HL-60 (cell line): Measurements from ENCODE around the gene ID1.

Source experiments
- SPI1 ChIP-seq: IDR thresholded peaks from 2 replicates; pipeline ENCODE4 v1.6.1; 2012; ENCODE audit warnings: low read depth, mild to moderate bottlenecking, borderline replicate concordance
- TF ChIP-seq, protein P1 (sequence below): IDR thresholded peaks from one replicate; pipeline ENCODE4 v1.5.1; 2011; ENCODE audit warnings: low read length, control low read depth, inconsistent platforms; ENCODE audit not compliant: insufficient read depth
- TF ChIP-seq, protein P2 (sequence below): IDR thresholded peaks from 2 replicates; pipeline ENCODE4 v1.6.1; 2012; ENCODE audit warnings: low read depth; ENCODE audit not compliant: insufficient replicate concordance

DNA sequence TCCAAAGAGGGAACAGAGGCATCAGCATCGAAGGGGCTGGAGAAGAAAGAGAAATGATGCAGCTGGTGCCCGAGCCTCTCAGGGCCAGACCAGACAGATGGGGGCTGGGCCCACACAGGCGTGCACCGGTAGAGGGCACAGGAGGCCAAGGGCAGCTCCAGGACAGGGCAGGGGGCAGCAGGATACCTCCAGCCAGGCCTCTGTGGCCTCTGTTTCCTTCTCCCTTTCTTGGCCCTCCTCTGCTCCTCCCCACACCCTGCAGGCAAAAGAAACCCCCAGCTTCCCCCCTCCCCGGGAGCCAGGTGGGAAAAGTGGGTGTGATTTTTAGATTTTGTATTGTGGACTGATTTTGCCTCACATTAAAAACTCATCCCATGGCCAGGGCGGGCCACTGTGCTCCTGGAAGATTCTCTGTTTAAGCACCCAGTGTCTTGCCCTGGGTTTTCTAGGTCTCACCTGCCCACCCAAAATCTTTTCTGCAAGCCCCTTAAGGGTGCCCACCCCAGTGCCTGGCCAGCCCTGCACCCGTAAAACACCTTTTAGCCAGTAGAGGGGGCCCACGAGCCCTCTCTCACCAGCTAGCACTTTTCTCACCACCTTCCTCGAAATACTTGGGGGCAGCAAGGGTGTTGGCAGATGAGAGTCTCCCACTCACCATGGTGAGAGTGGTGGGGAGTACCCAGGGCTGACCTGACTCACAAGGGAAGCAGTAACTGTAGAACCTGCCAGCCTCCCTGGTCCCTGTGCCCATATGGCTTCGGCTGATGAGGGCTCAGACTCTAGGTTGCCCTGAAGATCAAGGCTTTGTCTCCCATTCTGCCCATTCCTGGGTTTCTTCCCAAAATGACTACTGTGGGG lies 35.7 kb upstream of the ID1 start:
- TF ChIP-seq, protein P1, sequence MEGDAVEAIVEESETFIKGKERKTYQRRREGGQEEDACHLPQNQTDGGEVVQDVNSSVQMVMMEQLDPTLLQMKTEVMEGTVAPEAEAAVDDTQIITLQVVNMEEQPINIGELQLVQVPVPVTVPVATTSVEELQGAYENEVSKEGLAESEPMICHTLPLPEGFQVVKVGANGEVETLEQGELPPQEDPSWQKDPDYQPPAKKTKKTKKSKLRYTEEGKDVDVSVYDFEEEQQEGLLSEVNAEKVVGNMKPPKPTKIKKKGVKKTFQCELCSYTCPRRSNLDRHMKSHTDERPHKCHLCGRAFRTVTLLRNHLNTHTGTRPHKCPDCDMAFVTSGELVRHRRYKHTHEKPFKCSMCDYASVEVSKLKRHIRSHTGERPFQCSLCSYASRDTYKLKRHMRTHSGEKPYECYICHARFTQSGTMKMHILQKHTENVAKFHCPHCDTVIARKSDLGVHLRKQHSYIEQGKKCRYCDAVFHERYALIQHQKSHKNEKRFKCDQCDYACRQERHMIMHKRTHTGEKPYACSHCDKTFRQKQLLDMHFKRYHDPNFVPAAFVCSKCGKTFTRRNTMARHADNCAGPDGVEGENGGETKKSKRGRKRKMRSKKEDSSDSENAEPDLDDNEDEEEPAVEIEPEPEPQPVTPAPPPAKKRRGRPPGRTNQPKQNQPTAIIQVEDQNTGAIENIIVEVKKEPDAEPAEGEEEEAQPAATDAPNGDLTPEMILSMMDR = peak; percentile 49
- TF ChIP-seq, protein P2, sequence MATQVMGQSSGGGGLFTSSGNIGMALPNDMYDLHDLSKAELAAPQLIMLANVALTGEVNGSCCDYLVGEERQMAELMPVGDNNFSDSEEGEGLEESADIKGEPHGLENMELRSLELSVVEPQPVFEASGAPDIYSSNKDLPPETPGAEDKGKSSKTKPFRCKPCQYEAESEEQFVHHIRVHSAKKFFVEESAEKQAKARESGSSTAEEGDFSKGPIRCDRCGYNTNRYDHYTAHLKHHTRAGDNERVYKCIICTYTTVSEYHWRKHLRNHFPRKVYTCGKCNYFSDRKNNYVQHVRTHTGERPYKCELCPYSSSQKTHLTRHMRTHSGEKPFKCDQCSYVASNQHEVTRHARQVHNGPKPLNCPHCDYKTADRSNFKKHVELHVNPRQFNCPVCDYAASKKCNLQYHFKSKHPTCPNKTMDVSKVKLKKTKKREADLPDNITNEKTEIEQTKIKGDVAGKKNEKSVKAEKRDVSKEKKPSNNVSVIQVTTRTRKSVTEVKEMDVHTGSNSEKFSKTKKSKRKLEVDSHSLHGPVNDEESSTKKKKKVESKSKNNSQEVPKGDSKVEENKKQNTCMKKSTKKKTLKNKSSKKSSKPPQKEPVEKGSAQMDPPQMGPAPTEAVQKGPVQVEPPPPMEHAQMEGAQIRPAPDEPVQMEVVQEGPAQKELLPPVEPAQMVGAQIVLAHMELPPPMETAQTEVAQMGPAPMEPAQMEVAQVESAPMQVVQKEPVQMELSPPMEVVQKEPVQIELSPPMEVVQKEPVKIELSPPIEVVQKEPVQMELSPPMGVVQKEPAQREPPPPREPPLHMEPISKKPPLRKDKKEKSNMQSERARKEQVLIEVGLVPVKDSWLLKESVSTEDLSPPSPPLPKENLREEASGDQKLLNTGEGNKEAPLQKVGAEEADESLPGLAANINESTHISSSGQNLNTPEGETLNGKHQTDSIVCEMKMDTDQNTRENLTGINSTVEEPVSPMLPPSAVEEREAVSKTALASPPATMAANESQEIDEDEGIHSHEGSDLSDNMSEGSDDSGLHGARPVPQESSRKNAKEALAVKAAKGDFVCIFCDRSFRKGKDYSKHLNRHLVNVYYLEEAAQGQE = no peak
- TF ChIP-seq SPI1 = no peak
